Endothelial cell (in vitro differentiated cells): ENCODE measurements around the gene AKR1B15. TPM values are rescaled to one million over a fixed set of nuclear protein-coding genes. Genes with fewer than 3 reads are reported as not detected.

Source experiments
- DNase-seq: peaks from one replicate; pipeline ENCODE4 v3.0.0; 2021; ENCODE audit warnings: low spot score
- H3K27ac Mint-ChIP-seq: one replicate; pipeline ENCODE4 v1.8.0; 2021; ENCODE audit warnings: mixed read lengths, inconsistent platforms; ENCODE audit not compliant: unreplicated experiment
- H3K27me3 Mint-ChIP-seq: one replicate; pipeline ENCODE4 v1.8.0; 2021; ENCODE audit warnings: mild to moderate bottlenecking, moderate library complexity, mixed read lengths, inconsistent platforms; ENCODE audit not compliant: unreplicated experiment
- H3K36me3 Mint-ChIP-seq: one replicate; pipeline ENCODE4 v1.8.0; 2021; ENCODE audit warnings: mild to moderate bottlenecking, low read depth, mixed read lengths, inconsistent platforms; ENCODE audit not compliant: unreplicated experiment
- H3K4me1 Mint-ChIP-seq: one replicate; pipeline ENCODE4 v1.8.0; 2021; ENCODE audit warnings: mild to moderate bottlenecking, mixed read lengths, inconsistent platforms; ENCODE audit not compliant: unreplicated experiment
- H3K4me3 Mint-ChIP-seq: one replicate; pipeline ENCODE4 v1.8.0; 2021; ENCODE audit warnings: mild to moderate bottlenecking, mixed read lengths, inconsistent platforms; ENCODE audit not compliant: unreplicated experiment
- H3K9me3 Mint-ChIP-seq: one replicate; pipeline ENCODE4 v1.8.0; 2021; ENCODE audit warnings: mixed read lengths, inconsistent platforms; ENCODE audit not compliant: unreplicated experiment
- total RNA-seq: library from RNA; stranded (reverse); fragmentation: NEBNext Ultra II Directional; extraction: Animal tissue kit (Norgen Biotek cat#: 25700); gene quantifications from one replicate; pipeline ENCODE4 v1.2.1, GENCODE V29; 2021; ENCODE audit not compliant: unreplicated experiment
- TF ChIP-seq, protein P1 (sequence below): fragments of 200-600 bp; sonication (generic); IDR thresholded peaks from one replicate; pipeline ENCODE4 v1.5.0; 2021; ENCODE audit warnings: antibody characterized with exemption; ENCODE audit not compliant: unreplicated experiment

Gene AKR1B15
- total RNA-seq, 1 donor from 2014 or later: not detected

- Mint-ChIP-seq H3K4me1 (no peaks in the 10 kb centered on the region), H3K4me3 (no peak overlapping the region), H3K36me3 (no peaks in the 10 kb centered on the region), H3K27me3 (no peaks in the 10 kb centered on the region), H3K9me3 (no peaks in the 10 kb centered on the region), H3K27ac (no peak overlapping the region)
- TF ChIP-seq, protein P1, sequence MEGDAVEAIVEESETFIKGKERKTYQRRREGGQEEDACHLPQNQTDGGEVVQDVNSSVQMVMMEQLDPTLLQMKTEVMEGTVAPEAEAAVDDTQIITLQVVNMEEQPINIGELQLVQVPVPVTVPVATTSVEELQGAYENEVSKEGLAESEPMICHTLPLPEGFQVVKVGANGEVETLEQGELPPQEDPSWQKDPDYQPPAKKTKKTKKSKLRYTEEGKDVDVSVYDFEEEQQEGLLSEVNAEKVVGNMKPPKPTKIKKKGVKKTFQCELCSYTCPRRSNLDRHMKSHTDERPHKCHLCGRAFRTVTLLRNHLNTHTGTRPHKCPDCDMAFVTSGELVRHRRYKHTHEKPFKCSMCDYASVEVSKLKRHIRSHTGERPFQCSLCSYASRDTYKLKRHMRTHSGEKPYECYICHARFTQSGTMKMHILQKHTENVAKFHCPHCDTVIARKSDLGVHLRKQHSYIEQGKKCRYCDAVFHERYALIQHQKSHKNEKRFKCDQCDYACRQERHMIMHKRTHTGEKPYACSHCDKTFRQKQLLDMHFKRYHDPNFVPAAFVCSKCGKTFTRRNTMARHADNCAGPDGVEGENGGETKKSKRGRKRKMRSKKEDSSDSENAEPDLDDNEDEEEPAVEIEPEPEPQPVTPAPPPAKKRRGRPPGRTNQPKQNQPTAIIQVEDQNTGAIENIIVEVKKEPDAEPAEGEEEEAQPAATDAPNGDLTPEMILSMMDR: no peak
- DNase-seq: no peak
Observed at GRCh38 chr7:134504660-134505164, 44.2 kb upstream of the AKR1B15 start.

DNA sequence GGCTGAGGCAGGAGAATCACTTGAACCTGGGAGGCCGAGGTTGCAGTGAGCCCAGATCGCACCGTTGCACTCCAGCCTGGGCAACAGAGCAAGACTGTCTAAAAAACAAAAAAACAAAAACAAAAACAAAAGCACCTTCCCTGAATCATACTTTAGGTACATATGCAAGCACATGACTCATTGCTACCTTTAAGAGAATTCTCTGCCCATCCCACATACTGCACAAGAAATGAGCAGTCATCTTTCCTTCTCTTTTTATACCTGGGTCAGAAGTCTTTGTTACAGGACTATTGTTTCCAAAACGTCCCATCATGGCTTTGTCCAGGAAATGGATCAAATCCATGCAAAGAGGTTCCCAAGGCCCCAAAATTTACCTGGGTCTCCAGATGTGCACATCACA is 43.1 kb upstream of the AKR1B15 start:
- H3K4me3 Mint-ChIP-seq: no peak overlapping the region
- H3K9me3 Mint-ChIP-seq: no peaks in the 10 kb centered on the region
- no peaks in the 10 kb centered on the region for H3K36me3 Mint-ChIP-seq
- TF ChIP-seq, protein P1: no peak
- H3K27me3 Mint-ChIP-seq: no peaks in the 10 kb centered on the region
- H3K4me1 Mint-ChIP-seq: no peaks in the 10 kb centered on the region
- no peak for DNase-seq
- H3K27ac Mint-ChIP-seq: no peak overlapping the region

DNA sequence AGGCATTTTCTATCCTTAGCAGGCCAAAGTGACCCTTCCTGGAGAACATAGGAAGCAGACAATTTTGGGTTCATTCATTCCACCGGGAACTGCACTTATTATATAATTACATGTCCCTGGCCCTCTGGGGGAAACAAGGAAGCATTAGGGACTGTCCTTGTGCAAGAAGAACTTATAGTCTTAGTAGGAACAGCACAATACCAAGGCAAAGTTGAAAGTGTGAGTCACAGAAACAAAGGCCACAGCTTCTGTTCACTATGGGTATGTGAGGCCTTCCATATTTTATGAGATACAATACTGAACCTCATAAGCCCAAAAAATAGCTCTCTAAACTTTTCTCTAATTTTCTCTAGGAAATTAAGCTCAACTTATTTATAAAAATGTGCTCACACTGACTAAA is 39.9 kb upstream of the AKR1B15 start:
- Mint-ChIP-seq H3K4me3 (no peak overlapping the region), H3K9me3 (no peaks in the 10 kb centered on the region), H3K27ac (no peak overlapping the region)

DNA sequence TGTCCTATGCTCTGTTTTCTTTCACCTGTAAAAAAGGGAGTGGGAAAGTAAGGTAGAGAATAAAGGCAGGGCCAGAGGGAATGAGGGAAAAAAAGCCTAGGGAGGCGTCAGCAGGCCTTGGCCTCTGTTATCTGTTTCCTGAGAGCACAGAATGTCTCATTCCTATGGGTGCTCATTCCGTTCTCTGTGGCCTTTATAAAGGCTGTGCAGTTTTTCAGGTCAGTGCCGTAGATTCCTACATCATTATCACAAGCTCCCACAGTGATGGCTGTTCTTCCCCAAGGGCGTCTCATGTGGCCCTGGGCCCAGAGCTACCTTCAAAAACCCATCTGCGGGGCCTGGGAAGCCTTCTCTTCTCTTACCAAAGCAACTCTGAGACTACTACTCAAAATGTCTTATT is 38.3 kb upstream of the AKR1B15 start:
- no peaks in the 10 kb centered on the region for H3K27me3 Mint-ChIP-seq
- H3K27ac Mint-ChIP-seq: no peak overlapping the region
- DNase-seq: no peak
- H3K4me3 Mint-ChIP-seq: no peak overlapping the region
- no peaks in the 10 kb centered on the region for H3K36me3 Mint-ChIP-seq
- H3K4me1 Mint-ChIP-seq: no peaks in the 10 kb centered on the region
- TF ChIP-seq, protein P1: no peak
- H3K9me3 Mint-ChIP-seq: no peaks in the 10 kb centered on the region

More for the DNA sequence above, 39.9 kb upstream of the AKR1B15 start:
- H3K36me3 Mint-ChIP-seq: no peaks in the 10 kb centered on the region
- TF ChIP-seq, protein P1: no peak
- no peaks in the 10 kb centered on the region for H3K27me3 Mint-ChIP-seq
- H3K4me1 Mint-ChIP-seq: no peaks in the 10 kb centered on the region
- no peak for DNase-seq

- Mint-ChIP-seq H3K27ac (no peak overlapping the region), H3K4me1 (no peaks in the 10 kb centered on the region), H3K9me3 (no peaks in the 10 kb centered on the region), H3K27me3 (no peaks in the 10 kb centered on the region), H3K36me3 (no peaks in the 10 kb centered on the region), H3K4me3 (no peak overlapping the region)
- DNase-seq: no peak
- TF ChIP-seq, protein P1: no peak
Observed at GRCh38 chr7:134512271-134512670, 36.6 kb upstream of the AKR1B15 start.
